Measurements from ENCODE around the gene TMEM244. TPM values are rescaled to one million over a fixed set of nuclear protein-coding genes. Genes with fewer than 3 reads are reported as not detected.

Gene TMEM244
- total and polyA plus RNA-seq, 2 of the 13 experiments (the other 11 are each of a cell fraction or from before 2014, with no cell fraction given) = not detected

DNA sequence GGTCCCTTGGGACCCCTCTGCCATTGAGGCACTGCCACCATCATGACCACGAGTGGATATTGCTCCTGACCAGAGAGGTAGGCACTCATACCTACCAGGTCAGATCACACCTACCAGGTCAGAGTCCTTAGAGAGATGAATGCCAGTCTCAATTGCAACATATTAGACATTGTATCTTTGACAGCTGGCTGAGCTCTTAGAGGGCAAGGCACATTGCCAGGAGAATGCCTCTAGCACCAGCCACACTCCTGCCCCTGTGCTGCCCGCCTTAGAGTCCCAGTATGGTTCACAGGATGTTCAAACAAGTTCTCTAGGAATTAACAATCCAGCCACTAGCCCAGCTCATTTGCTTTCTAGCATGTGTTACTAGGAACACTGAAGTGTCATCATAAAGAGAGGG lies 65.9 kb downstream of the TMEM244 start:
- Histone ChIP-seq H3K9ac (ENCODE audit: insufficient read depth, low read depth, low read length) (no peak overlapping the region), H3K79me2 (ENCODE audit: insufficient read depth, low read length) (no peaks in the 10 kb centered on the region), H4K20me1 (ENCODE audit: insufficient read depth, low read length) (no peaks in the 10 kb centered on the region), H2AFZ (ENCODE audit: low read length) (no peak overlapping the region), H3K4me2 (ENCODE audit: low read depth, low read length) (no peak overlapping the region), H3K36me3 (replicated peaks in 1 of 2; ENCODE audit: control insufficient read depth in 1 of 2, insufficient read depth in 2 of 2, low read length in 2 of 2) (no peaks in the 10 kb centered on the region), H3K4me1 (ENCODE audit: insufficient read depth, low read length) (no peaks in the 10 kb centered on the region), H3K27me3 (ENCODE audit: control insufficient read depth in 1 of 2, insufficient read depth in 2 of 2, low read length in 2 of 2) (peaks cover 0 to 6% of the 10 kb centered on the region in 2 experiments; a peak in 1 of 5 replicates), H3K27ac (ENCODE audit: extremely low read length, insufficient read depth, low read length) (no peak overlapping the region), H3K9me3 (ENCODE audit: low read length) (no peaks in the 10 kb centered on the region), H3K4me3 (replicated peaks in 1 of 3; ENCODE audit: insufficient read depth in 1 of 3, low read depth in 2 of 3, low read length in 3 of 3) (no peak overlapping the region)
- WGBS (ENCODE audit: low lambda C conversion rate) = 0% methylated on average over 2 of the region's 2 CpGs
- POLR2A ChIA-PET = no interaction called here
- DNase-seq (ENCODE audit: low spot score) (no peak), ATAC-seq (no peak), FAIRE-seq (no peak)
- in situ Hi-C loops (cut with HindIII; ENCODE audit: extremely low pct_ligation_motif_present, low pct_unique_long_range_greater_than_20kb) (no loop called here), intact Hi-C loops (cut with micrococcal nuclease; ENCODE audit: unreplicated experiment) (no loop called here)
- CTCF ChIA-PET (ENCODE audit: low intra/inter-chr PET ratio, low total read pairs) = no interaction called here
- TF ChIP-seq ZFP36L1 (CRISPR knock-in tag; IDR thresholded peaks at IDR 0.05) (no peak), DNMT3B (CRISPR knock-in tag; conservative IDR thresholded peaks at IDR 0.05) (no peak), ZNF652 (CRISPR knock-in tag; IDR thresholded peaks at IDR 0.05; ENCODE audit: borderline replicate concordance, low read depth) (no peak), ZNF256 (CRISPR knock-in tag; conservative IDR thresholded peaks at IDR 0.05) (no peak), ZNF766 (CRISPR knock-in tag; IDR thresholded peaks at IDR 0.05; ENCODE audit: borderline replicate concordance) (no peak), ZNF282 (IDR thresholded peaks at IDR 0.05; ENCODE audit: partially characterized antibody) (no peak), ZBTB8A (CRISPR knock-in tag; IDR thresholded peaks at IDR 0.05; ENCODE audit: borderline replicate concordance, low read depth) (no peak), ZBTB21 (CRISPR knock-in tag; IDR thresholded peaks at IDR 0.05) (no peak), ETV5 (CRISPR knock-in tag; IDR thresholded peaks at IDR 0.05; ENCODE audit: borderline replicate concordance) (no peak)
- TF ChIP-seq, protein P1, sequence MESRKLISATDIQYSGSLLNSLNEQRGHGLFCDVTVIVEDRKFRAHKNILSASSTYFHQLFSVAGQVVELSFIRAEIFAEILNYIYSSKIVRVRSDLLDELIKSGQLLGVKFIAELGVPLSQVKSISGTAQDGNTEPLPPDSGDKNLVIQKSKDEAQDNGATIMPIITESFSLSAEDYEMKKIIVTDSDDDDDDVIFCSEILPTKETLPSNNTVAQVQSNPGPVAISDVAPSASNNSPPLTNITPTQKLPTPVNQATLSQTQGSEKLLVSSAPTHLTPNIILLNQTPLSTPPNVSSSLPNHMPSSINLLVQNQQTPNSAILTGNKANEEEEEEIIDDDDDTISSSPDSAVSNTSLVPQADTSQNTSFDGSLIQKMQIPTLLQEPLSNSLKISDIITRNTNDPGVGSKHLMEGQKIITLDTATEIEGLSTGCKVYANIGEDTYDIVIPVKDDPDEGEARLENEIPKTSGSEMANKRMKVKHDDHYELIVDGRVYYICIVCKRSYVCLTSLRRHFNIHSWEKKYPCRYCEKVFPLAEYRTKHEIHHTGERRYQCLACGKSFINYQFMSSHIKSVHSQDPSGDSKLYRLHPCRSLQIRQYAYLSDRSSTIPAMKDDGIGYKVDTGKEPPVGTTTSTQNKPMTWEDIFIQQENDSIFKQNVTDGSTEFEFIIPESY (CRISPR knock-in tag; IDR thresholded peaks at IDR 0.05) = no peak
- TF ChIP-seq, protein P2, sequence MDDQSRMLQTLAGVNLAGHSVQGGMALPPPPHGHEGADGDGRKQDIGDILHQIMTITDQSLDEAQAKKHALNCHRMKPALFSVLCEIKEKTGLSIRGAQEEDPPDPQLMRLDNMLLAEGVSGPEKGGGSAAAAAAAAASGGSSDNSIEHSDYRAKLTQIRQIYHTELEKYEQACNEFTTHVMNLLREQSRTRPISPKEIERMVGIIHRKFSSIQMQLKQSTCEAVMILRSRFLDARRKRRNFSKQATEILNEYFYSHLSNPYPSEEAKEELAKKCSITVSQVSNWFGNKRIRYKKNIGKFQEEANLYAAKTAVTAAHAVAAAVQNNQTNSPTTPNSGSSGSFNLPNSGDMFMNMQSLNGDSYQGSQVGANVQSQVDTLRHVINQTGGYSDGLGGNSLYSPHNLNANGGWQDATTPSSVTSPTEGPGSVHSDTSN (CRISPR knock-in tag; IDR thresholded peaks at IDR 0.05; ENCODE audit: borderline replicate concordance) = no peak
- TF ChIP-seq, protein P3, sequence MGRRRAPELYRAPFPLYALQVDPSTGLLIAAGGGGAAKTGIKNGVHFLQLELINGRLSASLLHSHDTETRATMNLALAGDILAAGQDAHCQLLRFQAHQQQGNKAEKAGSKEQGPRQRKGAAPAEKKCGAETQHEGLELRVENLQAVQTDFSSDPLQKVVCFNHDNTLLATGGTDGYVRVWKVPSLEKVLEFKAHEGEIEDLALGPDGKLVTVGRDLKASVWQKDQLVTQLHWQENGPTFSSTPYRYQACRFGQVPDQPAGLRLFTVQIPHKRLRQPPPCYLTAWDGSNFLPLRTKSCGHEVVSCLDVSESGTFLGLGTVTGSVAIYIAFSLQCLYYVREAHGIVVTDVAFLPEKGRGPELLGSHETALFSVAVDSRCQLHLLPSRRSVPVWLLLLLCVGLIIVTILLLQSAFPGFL (CRISPR knock-in tag; IDR thresholded peaks at IDR 0.05) = no peak
- TF ChIP-seq, protein P4, sequence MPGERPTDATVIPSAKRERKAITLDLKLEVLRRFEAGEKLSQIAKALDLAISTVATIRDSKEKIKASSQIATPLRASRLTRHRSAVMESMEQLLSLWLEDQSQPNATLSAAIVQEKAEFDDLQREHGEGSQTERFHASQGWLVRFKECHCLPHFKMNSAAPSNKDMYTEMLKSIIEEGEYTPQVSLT (CRISPR knock-in tag; IDR thresholded peaks at IDR 0.05; ENCODE audit: borderline replicate concordance, low read depth) = no peak
- BruUV-seq (replicated peaks) = no TSS peak
